Osteoblast (primary cell): Measurements from ENCODE around the gene PHLDA2. TPM values are rescaled to one million over a fixed set of nuclear protein-coding genes. Genes with fewer than 3 reads are reported as not detected.

Experiments
- DNase-seq: peaks from one replicate; pipeline ENCODE4 v3.0.0; 2011; ENCODE audit warnings: low spot score, mixed read lengths; ENCODE audit not compliant: insufficient read length; ENCODE audit errors: missing footprints
- H2AFZ ChIP-seq: 2 replicates; pipeline ENCODE4 v1.6.0; 2011; ENCODE audit warnings: mild to moderate bottlenecking, low read length
- H3K27ac ChIP-seq: 2 replicates; pipeline ENCODE4 v1.5.1; 2011; ENCODE audit warnings: mild to moderate bottlenecking, low read depth, low read length, moderate library complexity
- H3K27me3 ChIP-seq: 2 replicates; pipeline ENCODE4 v1.6.0; 2012; ENCODE audit warnings: mild to moderate bottlenecking, control low read depth, inconsistent platforms, low read length, moderate library complexity; ENCODE audit not compliant: insufficient read depth
- H3K36me3 ChIP-seq: 2 replicates; pipeline ENCODE4 v1.5.1; 2011; ENCODE audit warnings: mild to moderate bottlenecking, low read length, control low read depth, moderate library complexity; ENCODE audit not compliant: insufficient read depth
- H3K4me1 ChIP-seq: 2 replicates; pipeline ENCODE4 v1.5.1; 2011; ENCODE audit warnings: mild to moderate bottlenecking, low read length, control low read depth, moderate library complexity; ENCODE audit not compliant: insufficient read depth
- H3K4me2 ChIP-seq: 2 replicates; pipeline ENCODE4 v1.6.0; 2011; ENCODE audit warnings: mild to moderate bottlenecking, low read length; ENCODE audit not compliant: insufficient read depth
- H3K4me3 ChIP-seq: fragments of 200-600 bp; sonication (generic); 3 replicates; pipeline ENCODE4 v1.5.1; 2012; ENCODE audit warnings: mild to moderate bottlenecking, low read length, inconsistent platforms; ENCODE audit not compliant: insufficient read depth
- H3K79me2 ChIP-seq: 2 replicates; pipeline ENCODE4 v1.6.0; 2012; ENCODE audit warnings: mild to moderate bottlenecking, low read length, control low read depth, inconsistent platforms; ENCODE audit not compliant: insufficient read depth
- H3K9me3 ChIP-seq: 2 replicates; pipeline ENCODE4 v1.5.1; 2011; ENCODE audit warnings: low read depth, low read length, control low read depth
- H4K20me1 ChIP-seq: 2 replicates; pipeline ENCODE4 v1.6.0; 2012; ENCODE audit warnings: mild to moderate bottlenecking, low read length, control low read depth; ENCODE audit not compliant: insufficient read depth
- total RNA-seq: library from RNA; depleted of rRNA; stranded (reverse); fragments of >200 nt; gene quantifications from 2 replicates; pipeline ENCODE4 v1.2.3, GENCODE V29; 2012
- TF ChIP-seq, protein P1 (sequence below): IDR thresholded peaks from 2 replicates; pipeline ENCODE4 v1.5.1; 2011; ENCODE audit warnings: mild to moderate bottlenecking, low read depth, low read length, moderate library complexity; ENCODE audit errors: extremely low read depth

PHLDA2 gene
- total RNA-seq, 1 donor: 2.5 TPM

- H3K4me3 ChIP-seq: no peak overlapping the region
- no peaks in the 10 kb centered on the region for H3K79me2 ChIP-seq
- no peaks in the 10 kb centered on the region for H3K27me3 ChIP-seq
- no peak overlapping the region for H3K27ac ChIP-seq
- H3K4me1 ChIP-seq: peaks cover 17% of the 10 kb centered on the region
- no peaks in the 10 kb centered on the region for H3K9me3 ChIP-seq
- no peak for DNase-seq
- no peak overlapping the region for H2AFZ ChIP-seq
- TF ChIP-seq, protein P1, sequence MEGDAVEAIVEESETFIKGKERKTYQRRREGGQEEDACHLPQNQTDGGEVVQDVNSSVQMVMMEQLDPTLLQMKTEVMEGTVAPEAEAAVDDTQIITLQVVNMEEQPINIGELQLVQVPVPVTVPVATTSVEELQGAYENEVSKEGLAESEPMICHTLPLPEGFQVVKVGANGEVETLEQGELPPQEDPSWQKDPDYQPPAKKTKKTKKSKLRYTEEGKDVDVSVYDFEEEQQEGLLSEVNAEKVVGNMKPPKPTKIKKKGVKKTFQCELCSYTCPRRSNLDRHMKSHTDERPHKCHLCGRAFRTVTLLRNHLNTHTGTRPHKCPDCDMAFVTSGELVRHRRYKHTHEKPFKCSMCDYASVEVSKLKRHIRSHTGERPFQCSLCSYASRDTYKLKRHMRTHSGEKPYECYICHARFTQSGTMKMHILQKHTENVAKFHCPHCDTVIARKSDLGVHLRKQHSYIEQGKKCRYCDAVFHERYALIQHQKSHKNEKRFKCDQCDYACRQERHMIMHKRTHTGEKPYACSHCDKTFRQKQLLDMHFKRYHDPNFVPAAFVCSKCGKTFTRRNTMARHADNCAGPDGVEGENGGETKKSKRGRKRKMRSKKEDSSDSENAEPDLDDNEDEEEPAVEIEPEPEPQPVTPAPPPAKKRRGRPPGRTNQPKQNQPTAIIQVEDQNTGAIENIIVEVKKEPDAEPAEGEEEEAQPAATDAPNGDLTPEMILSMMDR: no peak
- no peaks in the 10 kb centered on the region for H3K36me3 ChIP-seq
- H3K4me2 ChIP-seq: no peak overlapping the region
- H4K20me1 ChIP-seq: peaks cover 5% of the 10 kb centered on the region
Observed at GRCh38 chr11:2916114-2916891, 12.9 kb downstream of the PHLDA2 start.

GRCh38 chr11:2915473-2915872, 13.7 kb downstream of the PHLDA2 start:
- no peak overlapping the region for H2AFZ ChIP-seq
- TF ChIP-seq, protein P1: no peak
- no peak for DNase-seq
- no peaks in the 10 kb centered on the region for H3K79me2 ChIP-seq
- H3K27me3 ChIP-seq: no peaks in the 10 kb centered on the region
- H3K36me3 ChIP-seq: no peaks in the 10 kb centered on the region
- H3K27ac ChIP-seq: no peak overlapping the region
- peaks cover 5% of the 10 kb centered on the region for H4K20me1 ChIP-seq
- H3K9me3 ChIP-seq: no peaks in the 10 kb centered on the region
- peaks cover 17% of the 10 kb centered on the region for H3K4me1 ChIP-seq
- no peak overlapping the region for H3K4me3 ChIP-seq
- H3K4me2 ChIP-seq: no peak overlapping the region

- H3K9me3 ChIP-seq: no peaks in the 10 kb centered on the region
- no peaks in the 10 kb centered on the region for H3K36me3 ChIP-seq
- no peaks in the 10 kb centered on the region for H3K27me3 ChIP-seq
- H3K4me2 ChIP-seq: no peak overlapping the region
- peaks cover 17% of the 10 kb centered on the region for H3K4me1 ChIP-seq
- TF ChIP-seq, protein P1: no peak
- H4K20me1 ChIP-seq: peaks cover 5% of the 10 kb centered on the region
- no peak overlapping the region for H2AFZ ChIP-seq
- H3K27ac ChIP-seq: no peak overlapping the region
- H3K79me2 ChIP-seq: no peaks in the 10 kb centered on the region
- DNase-seq: no peak
- no peak overlapping the region for H3K4me3 ChIP-seq
Observed at GRCh38 chr11:2914455-2915195, 14.6 kb downstream of the PHLDA2 start.

GRCh38 chr11:2913776-2914175, 15.4 kb downstream of the PHLDA2 start:
- Histone ChIP-seq H3K4me1 (peaks cover 17% of the 10 kb centered on the region), H3K27ac (no peak overlapping the region), H2AFZ (no peak overlapping the region), H3K4me2 (no peak overlapping the region), H3K4me3 (no peak overlapping the region), H3K79me2 (no peaks in the 10 kb centered on the region), H4K20me1 (peaks cover 5% of the 10 kb centered on the region), H3K9me3 (no peaks in the 10 kb centered on the region), H3K27me3 (no peaks in the 10 kb centered on the region), H3K36me3 (no peaks in the 10 kb centered on the region)
- TF ChIP-seq, protein P1: no peak
- no peak for DNase-seq
